NOMO-1 treated with dmso at 0.1 percent for 144 hours (cell line): ENCODE data around the gene HSD17B3.
A peak's percentile ranks its signal among the peaks of the same experiment; 100 is the strongest.
"Not testable (repeated sequence)": the region's sequence is repeated elsewhere in the genome, so short reads cannot be mapped to it uniquely, and the experiment has no call there.

Source experiments
- DNase-seq: peaks from one replicate; lab custom pipeline; 2025; ENCODE audit not compliant: unreplicated experiment; lab: John Stamatoyannopoulos, UW

The HSD17B3 gene

GRCh38 chr9:96236854-96237550 is 65.0 kb downstream of the HSD17B3 start:
- no peak for DNase-seq

DNA sequence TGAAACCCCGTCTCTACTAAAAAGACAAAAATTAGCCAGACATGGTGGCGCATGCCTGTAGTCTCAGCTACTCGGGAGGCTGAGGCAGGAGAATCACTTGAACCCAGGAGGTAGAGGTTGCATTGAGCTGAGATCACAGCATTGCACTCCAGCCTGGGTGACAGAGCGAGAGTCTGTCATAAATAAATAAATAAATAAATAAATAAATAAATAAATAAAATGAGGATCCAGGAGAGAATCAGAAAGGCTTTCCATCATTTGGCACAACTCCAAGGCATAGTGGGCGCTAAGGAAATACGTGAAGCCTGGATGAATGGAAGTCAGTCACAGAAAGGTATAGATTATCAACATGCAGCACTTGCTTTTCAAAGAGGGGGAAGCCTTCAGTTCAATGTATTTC is 65.6 kb downstream of the HSD17B3 start:
- DNase-seq = not testable (repeated sequence)

DNA sequence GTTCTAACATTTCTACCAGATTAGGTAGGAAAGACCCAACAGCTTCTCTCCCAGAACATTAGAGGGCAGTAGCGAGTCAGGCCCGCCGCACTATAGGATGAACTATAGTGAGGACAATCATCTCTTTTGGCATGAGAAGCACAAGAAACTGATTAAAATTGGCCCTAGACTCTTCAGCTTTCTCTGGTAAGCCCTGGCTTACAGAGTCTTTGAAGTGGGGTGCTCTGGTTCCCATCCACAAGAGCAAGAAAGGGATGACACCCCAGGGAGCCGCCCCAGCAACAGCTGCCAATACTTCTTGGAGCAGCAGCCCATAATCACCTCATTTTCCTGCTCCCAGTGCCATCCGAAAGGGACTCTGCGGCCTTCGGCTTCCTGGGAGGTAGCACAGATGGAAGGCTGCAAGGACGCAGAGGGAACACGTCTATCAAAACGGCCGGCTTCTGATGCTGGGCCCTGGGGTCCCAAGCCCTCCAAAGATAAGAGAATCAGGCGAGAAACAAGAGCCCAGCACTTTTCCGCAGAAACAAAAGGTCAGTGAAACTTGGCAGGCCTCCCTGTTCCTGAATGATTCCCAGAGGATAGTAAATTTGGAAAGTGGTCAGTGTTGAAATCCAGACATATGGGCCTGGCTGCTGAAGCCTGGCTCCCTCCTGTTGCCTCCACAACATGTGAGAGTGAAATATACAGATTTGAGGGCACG is 69.3 kb downstream of the HSD17B3 start:
- peak; percentile 17 for DNase-seq

DNA sequence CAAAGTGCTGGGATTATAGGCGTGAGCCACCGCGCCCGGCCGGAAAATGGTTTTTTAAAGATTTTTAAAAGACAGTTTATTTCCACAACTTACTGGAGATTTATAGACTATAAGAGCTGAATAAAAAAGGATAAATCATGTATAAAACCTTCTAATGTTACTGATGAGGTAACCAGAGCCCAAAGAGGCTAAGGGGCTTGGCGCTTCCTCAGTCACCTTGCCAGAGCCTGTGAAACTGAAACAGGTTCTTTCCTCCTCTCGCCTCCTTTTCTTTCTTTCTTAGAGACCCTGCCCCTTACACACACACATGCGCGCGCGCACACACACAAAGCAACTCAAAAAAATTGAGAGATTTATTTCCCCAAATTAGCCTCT is 69.8 kb downstream of the HSD17B3 start:
- no peak for DNase-seq

GRCh38 chr9:96230002-96230401 is 72.0 kb downstream of the HSD17B3 start:
- DNase-seq = no peak

DNA sequence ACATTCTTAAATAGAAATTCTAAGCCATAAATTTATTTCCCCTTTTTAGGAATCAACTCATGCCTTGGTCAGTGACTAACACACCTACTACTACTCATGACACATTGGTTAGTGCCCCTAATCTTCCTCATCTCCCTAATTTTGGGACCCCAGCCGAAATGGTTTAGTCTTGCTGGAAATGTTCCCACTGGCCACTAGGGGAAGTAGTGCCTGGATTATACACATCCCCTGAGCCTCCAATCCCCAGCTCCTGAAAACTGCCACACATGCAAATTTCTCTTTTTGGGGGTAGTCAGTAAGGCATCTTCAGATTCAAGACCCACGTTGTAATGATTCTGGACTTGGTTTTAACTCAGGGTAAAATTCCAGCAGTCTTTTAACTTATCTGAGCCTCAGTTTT is 79.8 kb downstream of the HSD17B3 start:
- no peak for DNase-seq

DNA sequence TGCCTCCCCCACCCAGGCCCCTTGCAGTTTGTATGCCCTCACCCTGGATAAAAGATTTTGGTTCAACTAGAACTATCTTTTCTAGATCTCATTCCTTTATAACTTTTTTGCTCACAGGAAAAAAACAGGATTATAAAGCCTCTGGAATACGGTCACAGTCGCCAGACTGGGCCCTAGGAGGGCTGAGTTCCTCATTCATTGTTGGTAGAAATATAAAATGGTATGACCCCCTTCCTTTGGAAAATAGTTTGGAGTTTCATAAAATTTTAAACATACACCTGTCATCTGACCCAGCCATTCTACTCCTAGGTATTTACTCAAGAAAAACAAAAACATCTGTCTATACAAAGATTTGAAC is 82.1 kb downstream of the HSD17B3 start:
- no peak for DNase-seq

GRCh38 chr9:96219026-96219899 is 82.7 kb downstream of the HSD17B3 start:
- no peak for DNase-seq

GRCh38 chr9:96217754-96218693 is 84.0 kb downstream of the HSD17B3 start:
- peak; percentile 63 for DNase-seq

DNA sequence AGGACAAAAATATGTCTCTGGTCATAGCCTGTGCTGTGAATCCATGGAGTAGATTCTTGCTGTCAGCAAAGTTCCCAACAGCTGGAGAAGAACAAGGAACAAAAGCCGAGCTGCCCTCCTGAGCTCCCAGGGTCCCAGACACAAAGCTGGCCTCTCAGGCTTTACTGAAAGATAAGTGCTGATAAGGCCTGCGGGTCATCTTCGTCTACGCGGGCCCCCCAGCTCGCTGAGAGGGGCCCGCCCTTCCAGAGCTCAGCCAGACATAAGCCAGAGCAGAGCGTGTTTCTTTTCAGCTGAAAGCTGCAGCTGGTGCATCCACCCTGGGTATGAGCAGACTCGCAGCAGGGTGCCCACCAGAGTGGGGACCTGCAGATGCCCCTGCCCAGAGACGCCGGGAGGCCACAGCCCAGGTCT is 84.7 kb downstream of the HSD17B3 start:
- no peak for DNase-seq

DNA sequence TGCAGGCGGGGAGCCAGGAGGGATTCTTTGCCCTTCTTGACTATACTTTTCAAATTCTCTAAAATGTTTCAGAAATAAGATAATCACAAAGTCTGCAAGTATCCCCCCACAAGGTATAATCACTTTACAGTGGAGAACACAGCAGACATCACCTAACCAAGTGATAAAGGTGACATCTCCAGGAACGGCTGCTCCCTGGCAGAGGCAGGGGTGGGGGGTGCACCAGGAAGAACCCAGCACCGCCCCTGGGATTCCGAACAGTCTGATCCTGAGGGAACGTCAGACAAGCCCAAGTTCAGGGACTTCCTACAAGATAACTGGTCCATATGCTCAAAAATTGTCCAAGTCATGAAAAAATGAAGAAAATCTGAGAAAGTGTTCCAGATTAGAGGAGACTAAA is 85.4 kb downstream of the HSD17B3 start:
- no peak for DNase-seq

DNA sequence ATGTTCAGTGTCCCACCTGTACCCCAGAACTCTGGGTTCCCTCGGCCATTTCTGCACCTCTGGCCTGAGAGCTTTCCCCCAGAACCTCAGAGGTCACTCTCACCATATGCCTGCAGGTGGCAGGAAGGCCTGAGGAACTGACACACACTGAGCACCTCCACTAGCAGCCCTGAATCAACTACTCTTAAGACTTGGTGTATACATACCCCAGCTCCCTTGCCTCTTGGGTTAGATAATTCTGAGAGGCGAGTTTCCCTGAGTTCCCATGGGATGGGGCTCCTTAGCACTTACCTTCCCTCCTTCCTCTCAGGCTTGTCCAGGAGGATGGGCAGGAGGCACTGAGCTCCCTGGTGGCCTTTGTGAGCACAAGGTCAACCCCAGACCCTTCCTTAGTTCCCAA is 86.1 kb downstream of the HSD17B3 start:
- DNase-seq = no peak

DNA sequence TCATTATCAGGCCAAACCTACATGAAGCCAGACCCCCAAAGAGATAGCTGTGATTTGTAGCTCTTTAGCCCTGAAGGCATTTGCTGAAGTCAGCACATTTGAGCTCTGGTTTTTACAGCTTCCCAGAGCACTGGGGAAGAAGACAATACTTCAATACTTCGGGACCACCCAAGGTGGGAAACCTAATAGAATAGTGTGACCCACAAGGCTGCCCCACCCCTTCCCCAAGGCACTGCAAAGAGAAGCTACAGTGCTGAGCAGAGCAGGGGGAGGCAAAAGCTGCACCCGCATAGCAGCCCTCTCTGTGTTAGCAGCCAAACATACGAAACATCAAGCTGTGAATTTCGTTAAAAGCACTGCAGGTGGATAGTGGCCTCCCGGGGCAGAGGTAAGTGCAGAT is 87.3 kb downstream of the HSD17B3 start:
- no peak for DNase-seq

DNA sequence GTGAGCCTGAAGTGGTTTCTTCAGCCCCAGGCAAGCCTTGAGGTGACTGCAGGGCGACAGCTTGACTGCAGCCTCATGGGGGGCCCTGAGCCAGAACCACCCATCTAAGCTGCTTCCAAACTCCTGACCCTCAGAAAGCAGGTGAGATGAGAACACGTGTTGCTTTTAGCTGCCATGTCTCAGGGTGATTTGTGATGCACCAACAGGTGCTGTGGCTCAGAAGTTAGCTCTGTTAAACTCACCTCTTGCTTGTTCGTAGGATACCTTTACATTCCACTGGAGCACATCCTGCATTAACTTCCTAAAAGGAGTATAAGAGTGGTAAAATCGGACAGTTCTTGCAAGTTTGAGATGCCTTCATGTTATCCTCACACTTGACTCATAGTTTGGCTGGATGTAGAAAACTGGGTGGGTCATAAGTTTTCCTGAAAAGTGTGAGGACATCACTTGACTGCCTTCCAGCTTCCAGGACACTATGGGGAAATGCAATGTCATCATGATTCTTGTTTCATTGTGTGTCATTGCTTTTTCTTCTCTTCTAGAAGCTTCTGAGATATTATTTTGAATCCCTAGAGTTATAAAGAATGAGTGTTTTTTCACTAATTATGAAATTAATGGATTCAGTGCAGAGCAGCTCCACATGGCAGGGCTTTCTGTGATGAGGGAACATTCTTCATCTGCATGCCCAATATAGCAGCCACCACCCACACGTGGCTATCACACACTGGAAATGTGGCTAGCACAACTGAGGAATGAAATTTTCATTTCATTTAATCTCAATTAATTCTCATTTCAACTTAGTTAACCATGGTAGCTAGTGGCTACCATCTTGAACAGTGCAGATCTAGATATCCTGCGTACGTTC is 92.3 kb downstream of the HSD17B3 start:
- no peak for DNase-seq

DNA sequence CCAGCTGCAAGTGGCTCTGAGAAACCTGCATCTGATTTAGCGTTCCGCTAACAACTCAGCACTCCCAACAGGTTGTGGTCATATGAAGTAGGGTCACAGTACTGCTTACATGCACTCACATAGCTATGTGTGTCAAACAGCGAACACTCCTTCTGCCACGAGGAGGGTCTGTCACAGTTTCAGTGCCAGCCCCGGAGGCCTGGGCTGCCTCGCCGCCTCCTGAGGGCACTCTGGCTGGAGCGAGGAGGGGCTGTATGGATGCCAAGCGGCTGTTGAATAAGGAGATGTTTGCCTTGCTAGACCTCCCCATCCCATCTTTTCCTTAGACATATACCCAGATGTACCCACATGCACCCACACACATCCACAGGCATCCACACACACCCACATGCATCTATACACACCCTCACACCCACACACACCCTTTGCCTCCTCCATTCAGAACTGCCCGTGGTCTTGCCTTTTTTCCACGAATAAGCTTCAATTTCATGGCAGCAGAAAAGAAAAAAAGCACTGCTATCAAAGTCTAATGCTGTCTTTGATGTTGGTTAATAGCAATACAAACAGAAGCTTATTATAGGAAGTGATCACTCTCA is 95.7 kb downstream of the HSD17B3 start:
- no peak for DNase-seq

DNA sequence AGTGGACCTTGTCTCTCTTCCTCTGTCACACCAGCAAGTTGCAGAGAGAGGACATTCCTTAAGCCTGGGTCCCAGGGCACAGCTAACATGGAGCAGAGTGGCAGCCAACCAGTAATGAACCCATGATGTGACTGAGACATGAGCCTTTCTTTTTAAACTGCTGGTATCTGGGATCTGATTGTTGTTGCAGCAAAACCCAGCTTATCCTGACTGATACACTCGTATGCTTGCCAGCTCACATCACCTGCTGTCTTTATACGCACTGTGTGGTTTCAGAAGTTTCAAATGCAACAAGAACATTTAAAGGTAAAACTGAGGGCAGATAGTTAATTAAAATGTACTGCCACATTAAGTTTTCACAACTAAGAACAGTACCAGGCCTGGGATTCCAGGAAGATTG is 97.1 kb downstream of the HSD17B3 start:
- DNase-seq = no peak

DNA sequence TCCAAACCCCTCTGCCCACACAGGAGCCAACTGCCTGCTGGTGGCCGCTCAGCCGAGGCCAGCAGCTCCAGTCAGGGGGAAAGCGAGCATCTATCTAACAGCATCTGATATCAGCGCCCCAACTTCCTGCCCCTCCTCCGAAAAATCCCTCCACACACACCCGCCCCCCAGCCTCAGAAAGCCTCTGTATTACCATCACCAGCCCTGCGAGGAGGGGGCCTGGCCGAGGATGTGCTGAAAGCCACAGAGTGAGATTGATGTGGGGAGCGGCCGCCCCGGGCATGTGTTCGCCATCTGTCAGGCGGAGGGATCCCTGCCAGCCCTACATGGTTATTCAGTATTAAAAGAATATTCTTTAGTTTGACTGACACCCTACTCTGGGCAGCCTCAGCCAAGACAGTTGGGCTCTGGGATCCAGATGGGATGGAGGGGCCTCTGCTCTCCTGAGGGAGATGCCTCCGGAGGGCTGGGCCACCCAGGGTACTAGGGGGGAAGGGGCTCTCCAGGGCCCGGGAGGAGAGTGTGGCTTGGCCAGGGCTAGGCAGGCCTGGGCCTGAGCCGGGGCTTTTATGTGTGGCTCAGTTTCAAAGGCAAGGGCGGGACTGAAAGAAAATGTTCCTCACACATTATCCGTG is 98.0 kb downstream of the HSD17B3 start:
- no peak for DNase-seq

- no peak for DNase-seq
Measured at GRCh38 chr9:96202971-96203780, 98.8 kb downstream of the HSD17B3 start.
